Heart right ventricle (tissue), 16 donors: ENCODE data around the gene RAP1GDS1. TPM values are rescaled to one million over a fixed set of nuclear protein-coding genes. Genes with fewer than 3 reads are reported as not detected.

ENCODE experiments used
- ATAC-seq, 8 donors: fragments of 200-7000 bp; cut with Tn5 transposase; one replicate each; pipeline ENCODE4 v1.9.1; 2020; ENCODE audit warnings: mild to moderate bottlenecking in 8 of 8, moderate library complexity in 8 of 8, moderate number of reproducible peaks in 1 of 8
- DNase-seq, 2 donors: peaks; one replicate each; pipeline ENCODE4 v3.0.0-alpha.2; 2020
- H3K27ac ChIP-seq, 10 donors: fragments of 200-600 bp; sonication (generic) in 2 of 10; one replicate each; pipeline versions ENCODE4 v1.5.0 to v1.8.0; 2020 to 2022; ENCODE audit warnings: mild to moderate bottlenecking in 3 of 10
- H3K27me3 ChIP-seq, 7 donors: fragments of 200-600 bp; one replicate each; pipeline ENCODE4 v1.8.0; 2021 to 2022; ENCODE audit warnings: mild to moderate bottlenecking in 2 of 7
- H3K36me3 ChIP-seq, 9 donors: fragments of 200-600 bp; sonication (generic) in 1 of 9; one replicate each; pipeline versions ENCODE4 v1.5.0 to v1.8.0; 2020 to 2022; ENCODE audit warnings: mild to moderate bottlenecking in 2 of 9
- H3K4me1 ChIP-seq, 9 donors: fragments of 200-600 bp; sonication (generic) in 1 of 9; one replicate each; pipeline versions ENCODE4 v1.5.0 to v1.8.0; 2020 to 2022; ENCODE audit warnings: mild to moderate bottlenecking in 4 of 9
- H3K4me3 ChIP-seq, 10 donors: fragments of 200-600 bp; sonication (generic) in 2 of 10; one replicate each; pipeline versions ENCODE4 v1.5.0 to v1.8.0; 2020 to 2022; ENCODE audit warnings: mild to moderate bottlenecking in 7 of 10, moderate library complexity in 2 of 10
- H3K9me3 ChIP-seq, 11 donors: fragments of 200-600 bp in 10 of 11; sonication (generic) in 2 of 11; one replicate each; pipeline versions ENCODE4 v1.5.0 to v1.8.0; 2013 to 2022; ENCODE audit warnings: mild to moderate bottlenecking in 2 of 11, control low read depth in 1 of 11, moderate library complexity in 1 of 11
- CTCF ChIP-seq, 9 donors: fragments of 200-600 bp; sonication (generic) in 2 of 9; IDR thresholded peaks; one replicate each; pipeline versions ENCODE4 v1.5.0 to v1.8.0; 2021 to 2022; ENCODE audit warnings: antibody characterized with exemption in 9 of 9, mild to moderate bottlenecking in 5 of 9, moderate library complexity in 1 of 9
- WGBS, 2 donors: extraction: QIAGEN DNeasy Blood & Tissue Kit; methylation state at CpG; one replicate each; pipeline ENCODE4 v1.1.7; 2013; ENCODE audit warnings: inconsistent platforms in 1 of 2; 5-methylcytosine and 5-hydroxymethylcytosine counted together
- intact Hi-C, 10 donors: fragments of 100-400 bp; cut with DNase I; formaldehyde crosslinking; loops; one replicate each; pipeline versions ENCODE4 v1.11.1 to v1.14.2; 2022
- polyA plus RNA-seq, 2 donors: library from polyadenylated mRNA; stranded (reverse); fragments of 200-250 nt; gene quantifications; one replicate each; pipeline ENCODE4 v1.2.3, GENCODE V29; 2013
- total RNA-seq, 10 donors: library from RNA; stranded (reverse); fragmentation: NEBNext Ultra II Directional in 3 of 10; extraction: Animal tissue kit (Norgen Biotek cat#: 25700) in 3 of 10; gene quantifications; one replicate each; pipeline versions ENCODE4 v1.2.1 to v1.2.4, GENCODE V29; 2021 to 2023
- donor health status: Arrhythmogenic right ventricular cardiomyopathy.
- donor health status: ischemic (EF 13 %, LVEDD 7.1; RV severe dilation, severe dysfunction).
- donor health status: healthy with polysubstance abuse.
- donor health status: DM: no; HTN: yes; CAD: no.
- donor health status: DM: no; HTN: no; CAD: no.
- donor health status: ischemic (EF 25% LVEDD 6.9; RV normal size, moderate dysfunction).
- donor health status: ischemic (EF 25% LVEDD 5.7; RV mildly dilated, moderate dysfunction).
- donor health status: healthy.
- donor health status: DM: yes; HTN: yes; CAD: no.
- donor health status: Ischemic cardiomyopathy.
- donor health status: ischemic (EF 35%, LVEDD 5.7; RV mildly dilated, moderate dysfunction).
- donor health status: nonischemic (EF 11% LVEDD 7.7; RV severe dilation, severe dysfunction).
- donor health status: DM: yes; HTN: yes; CAD: no.
- donor health status: PGD.
- donor health status: ischemic (EF 29% LVEDD 5.4; RV normal size, mild dysfunction).
- donor health status: nonischemic (EF 23%, LVEDD 6.1; RV moderate dilation, normal function).

The RAP1GDS1 gene
- total and polyA plus RNA-seq, 12 donors = 7.0 to 21.3 (median 12.7) TPM

GRCh38 chr4:98298022-98298421 is 36.8 kb downstream of the RAP1GDS1 start:
- Histone ChIP-seq H3K9me3 (peaks cover 0 to 18% (median 7%) of the 10 kb centered on the region in 11 donors), H3K4me3 (no peak overlapping the region), H3K4me1 (peaks cover 0 to 22% (median 9%) of the 10 kb centered on the region in 9 donors), H3K27me3 (no peaks in the 10 kb centered on the region), H3K27ac (no peak overlapping the region), H3K36me3 (peaks cover 0 to 17% (median 0%) of the 10 kb centered on the region in 9 donors)
- 95 to 98% methylated on average over 2 of the region's 2 CpGs for WGBS, 2 donors
- DNase-seq (no peak), ATAC-seq (no peak)
- intact Hi-C loops = loop anchor here in 1 of 10 donors (5.0 kb wide), 1 partner anchor 36 kb away; the partner anchor contains the start of gene RAP1GDS1
- TF ChIP-seq CTCF (IDR thresholded peaks at IDR 0.05) = no peak

GRCh38 chr4:98300706-98301105 is 39.5 kb downstream of the RAP1GDS1 start:
- Histone ChIP-seq H3K4me3 (no peak overlapping the region), H3K27me3 (no peaks in the 10 kb centered on the region), H3K4me1 (peaks cover 0 to 4% (median 0%) of the 10 kb centered on the region in 9 donors), H3K9me3 (peaks cover 0 to 34% (median 20%) of the 10 kb centered on the region in 11 donors), H3K27ac (no peak overlapping the region), H3K36me3 (peaks cover 0 to 9% (median 0%) of the 10 kb centered on the region in 9 donors)
- ATAC-seq = no peak
- intact Hi-C loops = no loop called here
- no peak for DNase-seq
- no peak for TF ChIP-seq CTCF (IDR thresholded peaks at IDR 0.05)

- H3K4me1 ChIP-seq = peaks cover 0 to 4% (median 0%) of the 10 kb centered on the region in 9 donors
- H3K4me3 ChIP-seq = no peak overlapping the region
- no peaks in the 10 kb centered on the region for H3K27me3 ChIP-seq
- no peak for ATAC-seq
- intact Hi-C loops = no loop called here
- WGBS, 2 donors = 63 to 86% methylated on average over 1 of the region's 1 CpG
- peaks cover 0 to 34% (median 20%) of the 10 kb centered on the region in 11 donors for H3K9me3 ChIP-seq
- H3K36me3 ChIP-seq = peaks cover 0 to 4% (median 0%) of the 10 kb centered on the region in 9 donors
- no peak for DNase-seq
- no peak for TF ChIP-seq CTCF (IDR thresholded peaks at IDR 0.05)
- H3K27ac ChIP-seq = no peak overlapping the region
Measured at GRCh38 chr4:98305576-98305975, 44.4 kb downstream of the RAP1GDS1 start.

- ATAC-seq = no peak
- TF ChIP-seq CTCF (IDR thresholded peaks at IDR 0.05) = no peak
- Histone ChIP-seq H3K27ac (no peak overlapping the region), H3K9me3 (no peaks in the 10 kb centered on the region), H3K4me3 (no peak overlapping the region), H3K4me1 (no peaks in the 10 kb centered on the region), H3K36me3 (no peaks in the 10 kb centered on the region), H3K27me3 (no peaks in the 10 kb centered on the region)
- DNase-seq = no peak
- intact Hi-C loops = no loop called here
- WGBS, 2 donors = 87 to 90% methylated on average over 2 of the region's 2 CpGs
Measured at GRCh38 chr4:98310867-98311266, 49.7 kb downstream of the RAP1GDS1 start.
